ENCODE results near the gene CENPE.
A peak's percentile ranks its signal among the peaks of the same experiment; 100 is the strongest.
"Not testable (repeated sequence)": the region's sequence is repeated elsewhere in the genome, so short reads cannot be mapped to it uniquely, and the experiment has no call there.

CENPE gene

DNA sequence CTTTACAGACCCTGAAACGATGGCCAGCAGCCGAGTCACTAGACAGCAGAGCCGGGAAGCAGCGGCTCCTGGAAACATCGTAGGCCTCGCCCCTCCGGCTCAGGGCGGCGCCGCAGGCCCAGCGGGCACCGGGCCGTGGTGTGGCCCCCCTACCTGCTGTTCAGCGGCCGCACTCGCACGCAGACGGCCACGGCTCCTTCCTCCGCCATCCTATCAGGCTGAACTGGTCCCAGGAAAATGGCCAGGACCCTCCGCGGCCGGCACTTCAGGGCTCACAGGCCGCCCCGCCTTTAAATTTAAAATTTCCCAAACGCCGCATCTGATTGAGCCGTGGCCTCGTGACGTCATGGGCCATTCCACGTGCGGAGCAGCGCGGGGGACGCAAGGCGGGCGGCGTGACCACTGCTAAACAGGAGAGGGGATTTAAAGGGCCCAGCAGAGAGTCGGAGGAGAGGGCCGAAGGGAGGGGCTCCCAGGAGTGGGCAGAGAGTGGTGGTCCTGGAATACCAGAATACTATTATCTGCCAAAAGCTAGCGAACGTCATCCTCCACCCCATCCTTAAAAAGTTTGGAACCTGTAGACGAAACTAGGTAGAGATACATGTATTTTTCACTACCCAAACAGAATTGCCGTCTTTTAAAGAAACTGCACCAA, at the start of gene CENPE:
TSS of gene CENPE (minus strand) at position 233 of the 655 bp plus-strand sequence. CDS start at position 209, 24 bp downstream.
- DNase-seq, result peak; percentile 81

DNA sequence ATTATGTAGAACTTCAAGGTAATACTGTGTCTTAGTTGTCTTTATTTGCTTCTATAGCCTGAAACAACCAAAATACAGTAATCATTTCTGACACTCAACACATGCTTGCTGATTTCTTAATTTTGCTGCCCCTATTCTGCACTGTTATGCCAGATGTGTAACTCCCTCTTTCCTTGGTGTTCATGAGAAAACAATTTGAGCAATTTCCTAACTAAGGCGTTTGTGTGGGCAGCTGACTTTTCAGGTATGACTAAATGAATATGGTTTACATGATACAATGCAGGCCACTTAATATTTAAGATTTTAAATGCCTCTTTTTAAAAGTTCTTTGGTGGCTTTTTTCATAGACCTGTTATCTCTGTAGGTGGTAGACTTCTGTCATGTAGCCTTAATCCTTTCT, 46.1 kb upstream of the CENPE start:
- no peak for DNase-seq

GRCh38 chr4:103230938-103231337, 32.8 kb upstream of the CENPE start:
- DNase-seq, result not testable (repeated sequence)

DNA sequence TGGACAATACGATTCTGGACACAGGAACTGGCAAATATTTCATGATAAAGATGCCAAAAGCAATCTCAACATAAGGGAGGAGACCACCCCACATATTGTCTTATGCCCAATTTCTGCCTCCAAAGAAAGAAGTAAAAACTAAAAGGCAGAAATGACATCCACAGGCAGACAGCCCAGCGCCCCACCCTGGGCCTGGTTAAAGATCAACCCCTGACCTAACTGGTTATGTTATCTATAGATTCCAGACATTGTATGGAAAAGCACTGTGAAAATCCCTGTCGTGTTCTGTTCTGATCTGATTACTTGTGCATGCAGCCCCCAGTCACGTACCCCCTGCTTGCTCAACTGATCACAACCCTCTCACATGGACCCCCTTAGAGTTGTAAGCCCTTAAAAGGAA, 25.4 kb upstream of the CENPE start:
- DNase-seq, result not testable (repeated sequence)

- DNase-seq, result no peak
Observed at GRCh38 chr4:103207673-103208072, 9.5 kb upstream of the CENPE start.

- peak; percentile 54 for DNase-seq
Observed at GRCh38 chr4:103204111-103204510, 6.0 kb upstream of the CENPE start.

DNA sequence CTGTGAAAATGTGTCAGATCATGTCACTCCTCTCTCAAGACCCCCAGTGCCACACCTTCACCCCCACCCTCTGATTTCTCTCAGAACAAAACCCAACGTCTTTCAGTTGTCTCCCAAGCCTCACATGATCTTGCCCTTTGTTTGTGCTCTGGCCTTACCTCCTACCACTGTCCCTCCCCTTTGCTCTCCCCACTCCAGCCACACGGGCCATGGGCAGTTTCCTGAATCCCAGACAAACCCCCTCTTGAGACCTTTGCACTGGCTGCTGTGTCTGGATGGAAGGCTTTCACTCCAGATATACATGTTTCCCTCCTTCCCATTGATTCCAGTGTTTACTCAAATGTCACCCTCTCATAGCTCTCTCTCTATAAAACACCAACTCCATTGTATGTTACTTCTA, 3.6 kb upstream of the CENPE start:
- no peak for DNase-seq

DNA sequence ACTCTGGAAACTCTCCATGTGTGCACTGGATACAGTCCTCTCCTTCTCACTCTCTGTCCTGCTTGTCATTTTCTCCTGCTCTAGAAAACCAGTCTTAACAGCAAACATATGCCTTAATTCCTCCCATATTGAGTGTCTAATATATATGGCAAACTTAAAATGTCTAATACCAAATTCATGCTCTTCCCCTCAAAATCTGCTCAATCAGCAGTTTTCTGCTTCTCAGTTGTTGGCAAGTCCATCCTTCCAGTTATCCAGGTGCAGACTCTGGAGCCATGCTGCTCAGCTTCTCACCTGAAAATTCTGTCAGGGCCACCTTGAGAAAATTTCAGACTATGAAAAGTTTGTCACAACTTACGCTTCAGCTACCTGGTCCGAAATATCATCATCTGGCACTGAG, 3.1 kb upstream of the CENPE start:
- no peak for DNase-seq

DNA sequence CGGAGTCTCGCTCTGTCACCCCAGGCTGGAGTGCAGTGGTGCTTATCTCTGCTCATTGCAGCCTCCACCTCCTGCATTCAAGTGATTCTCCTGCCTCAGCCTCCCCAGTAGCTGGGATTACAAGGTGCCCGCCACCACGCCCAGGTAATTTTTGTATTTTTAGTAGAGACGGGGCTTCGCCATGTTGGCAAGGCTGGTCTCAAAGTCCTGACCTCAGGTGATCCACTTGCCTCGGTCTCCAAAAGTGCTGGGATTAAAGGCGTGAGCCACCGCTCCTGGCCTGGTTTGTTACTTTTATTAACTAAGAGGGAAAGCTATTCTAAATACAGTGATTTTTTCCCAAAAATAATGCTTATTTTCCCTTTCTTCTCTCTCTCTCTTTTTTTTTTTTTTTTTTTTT, 866 bp upstream of the CENPE start:
- no peak for DNase-seq

GRCh38 chr4:103197765-103198110, 405 bp downstream of the CENPE start:
- DNase-seq, result no peak

DNA sequence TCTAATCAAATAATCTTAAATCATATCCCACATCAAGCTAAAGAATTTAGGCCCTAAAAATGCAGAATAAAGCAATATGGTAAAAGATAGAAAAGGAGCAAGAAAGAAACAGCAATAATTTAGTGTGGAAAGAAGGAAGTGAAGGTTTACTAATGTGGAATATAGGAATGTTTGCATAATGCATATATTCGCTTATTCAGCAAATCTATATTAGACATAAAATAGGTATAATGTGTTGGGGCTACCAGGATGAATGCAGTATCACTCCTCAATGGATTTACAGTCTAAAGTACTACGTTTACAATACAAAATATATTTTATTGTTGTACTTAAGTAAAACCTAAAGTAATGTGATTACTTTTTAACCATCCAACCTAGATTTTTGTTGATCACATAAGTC, 4.7 kb downstream of the CENPE start:
- no peak for DNase-seq

GRCh38 chr4:103171006-103171405, 27.1 kb downstream of the CENPE start:
- no peak for DNase-seq

- not testable (repeated sequence) for DNase-seq
Observed at GRCh38 chr4:103169750-103170149, 28.4 kb downstream of the CENPE start.

DNA sequence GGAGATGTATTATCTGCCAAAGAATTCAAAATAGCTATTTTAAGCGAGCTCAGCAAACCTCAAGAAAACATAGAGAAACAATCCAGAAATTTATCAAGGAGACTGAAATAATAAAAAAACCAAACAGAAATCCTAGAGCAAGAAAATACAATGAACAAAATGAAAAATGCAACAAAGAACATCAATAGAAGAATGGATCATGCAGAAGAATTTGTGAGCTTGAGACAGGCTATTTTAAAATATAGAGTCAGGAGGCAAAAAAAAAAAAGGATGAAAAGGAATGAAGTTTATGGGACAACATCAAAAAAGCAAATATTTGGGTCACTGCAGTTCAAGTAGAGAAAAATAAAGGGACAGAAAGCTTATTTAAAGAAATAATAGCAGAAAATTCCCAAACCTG, 29.1 kb downstream of the CENPE start:
- no peak for DNase-seq

- DNase-seq, result no peak
Observed at GRCh38 chr4:103162176-103162575, 36.0 kb downstream of the CENPE start.

DNA sequence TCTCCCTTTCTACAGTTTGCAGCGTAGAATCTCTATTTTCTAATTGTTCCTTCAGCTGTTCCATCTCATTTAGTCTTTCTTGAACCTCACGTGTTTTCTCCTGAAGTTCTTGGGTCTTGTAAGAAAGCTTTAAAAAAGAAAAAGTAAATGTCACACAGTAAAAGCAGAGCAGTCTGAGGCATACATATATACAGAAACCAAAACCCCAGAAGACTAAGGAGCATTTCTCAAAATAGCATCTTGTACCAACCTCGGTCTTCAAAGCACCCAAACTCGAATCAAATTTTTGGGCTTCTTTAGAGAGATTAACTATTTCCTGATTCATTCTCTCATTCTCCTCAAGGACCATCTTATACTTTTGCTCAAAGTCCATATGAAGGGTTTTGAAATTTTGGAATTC, 39.4 kb downstream of the CENPE start:
- DNase-seq, result no peak

- no peak for DNase-seq
Observed at GRCh38 chr4:103156106-103156505, 42.0 kb downstream of the CENPE start.

DNA sequence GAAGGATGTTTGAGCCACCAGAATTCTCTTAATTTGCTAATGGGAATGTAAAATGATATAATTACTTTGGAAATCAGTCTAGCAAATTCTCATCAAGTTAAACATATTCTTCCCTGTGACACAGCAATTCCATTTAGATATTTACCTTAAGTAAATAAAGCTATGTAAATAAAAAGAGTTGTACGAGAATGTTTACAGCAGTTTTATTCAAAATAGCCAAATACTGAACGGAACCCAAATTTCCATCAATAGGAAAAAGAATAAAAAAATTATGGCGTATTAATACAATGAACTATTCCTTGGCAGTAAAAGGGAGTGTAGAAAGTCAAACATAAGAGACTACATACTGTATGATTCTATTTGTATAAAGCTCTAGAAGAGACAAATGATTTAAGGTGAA, 45.8 kb downstream of the CENPE start:
- DNase-seq, result no peak

DNA sequence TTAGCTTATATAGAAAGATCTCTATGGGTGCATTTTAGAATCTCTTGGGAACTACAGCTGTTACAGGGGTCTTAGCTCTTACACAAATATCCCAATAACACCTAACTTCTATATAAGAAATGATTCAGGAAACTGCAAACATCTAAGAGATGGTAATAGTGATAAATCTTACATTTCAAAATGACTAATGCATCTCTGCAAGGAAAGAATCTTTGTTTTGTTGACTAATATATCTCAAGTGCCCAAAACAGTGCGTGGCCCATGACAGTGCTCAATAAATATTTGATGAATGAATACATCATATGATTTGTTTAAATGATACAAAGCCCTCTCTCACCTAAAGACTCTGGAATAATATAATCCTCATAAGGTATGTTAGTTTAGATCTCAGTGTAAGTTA, 47.5 kb downstream of the CENPE start:
- DNase-seq, result no peak

DNA sequence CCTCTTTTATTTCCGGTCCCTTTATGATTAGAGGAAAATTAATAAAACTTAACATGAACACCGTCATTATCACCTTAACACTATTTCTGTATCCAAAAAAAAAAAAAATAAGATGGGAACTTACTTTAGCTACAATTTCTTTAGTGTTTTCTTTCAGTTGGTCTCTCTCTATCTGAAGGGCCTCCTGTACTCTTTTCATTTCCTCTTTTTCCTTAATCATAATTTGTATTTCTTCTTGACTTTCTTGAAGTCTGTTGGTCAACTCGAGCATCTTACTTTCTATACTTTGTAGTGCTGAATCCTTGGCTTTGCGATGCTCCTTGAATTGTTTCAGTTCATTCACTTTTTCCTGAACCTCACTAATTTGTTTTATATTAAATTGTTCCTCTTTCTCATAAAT, 53.2 kb downstream of the CENPE start:
- DNase-seq, result no peak

- DNase-seq, result no peak
Observed at GRCh38 chr4:103137446-103137827, 60.7 kb downstream of the CENPE start.

GRCh38 chr4:103136671-103137445, 61.3 kb downstream of the CENPE start:
- no peak for DNase-seq

- no peak for DNase-seq
Observed at GRCh38 chr4:103129174-103129573, 69.0 kb downstream of the CENPE start.

GRCh38 chr4:103126126-103126525, 72.0 kb downstream of the CENPE start:
- no peak for DNase-seq

DNA sequence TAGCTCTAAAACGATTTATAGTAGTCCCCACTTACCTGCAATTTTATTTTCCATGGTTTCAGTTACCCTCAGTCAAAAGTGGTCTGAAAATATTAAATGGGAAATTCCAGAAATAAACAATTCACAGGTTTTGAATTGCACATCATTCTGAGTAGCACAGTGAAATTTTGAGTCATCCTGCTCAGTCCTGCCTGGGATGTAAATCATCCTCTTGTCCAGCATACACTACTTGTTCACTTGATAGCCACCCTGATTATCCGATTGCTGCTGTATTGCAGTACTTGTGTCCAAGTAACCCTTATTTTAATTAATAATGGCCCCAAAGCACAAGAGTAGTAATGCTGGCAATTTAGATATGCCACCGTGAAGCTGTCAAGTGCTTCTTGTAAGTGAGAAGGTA, 75.0 kb downstream of the CENPE start:
- DNase-seq, result no peak
